WTC11 (cell line): ENCODE data around the gene PIGU. TPM values are rescaled to one million over a fixed set of nuclear protein-coding genes. Genes with fewer than 3 reads are reported as not detected.
A peak's percentile ranks its signal among the peaks of the same experiment; 100 is the strongest.

Experiments used
- ATAC-seq: fragments of 200-7000 bp; cut with Tn5 transposase; 2 replicates; pipeline ENCODE4 v1.10.0; 2021; ENCODE audit warnings: mild to moderate bottlenecking, moderate library complexity
- CTCF ChIA-PET: fragments of 300-600 bp; sonication (Branson Sonifier 250); formaldehyde crosslinking; loops from one replicate; lab custom pipeline; 2021; ENCODE audit warnings: antibody characterized with exemption; lab: Charles Lee
- POLR2A ChIA-PET: fragments of 350-600 bp; sonication (Branson Sonifier 250); formaldehyde crosslinking; loops from one replicate; lab custom pipeline; 2021; ENCODE audit warnings: antibody characterized with exemption; lab: Charles Lee
- DNase-seq: peaks from one replicate; pipeline ENCODE4 v3.0.0; 2021; ENCODE audit warnings: low spot score
- H3K27ac Mint-ChIP-seq: 2 replicates; pipeline ENCODE4 v1.8.0; 2021; ENCODE audit warnings: mixed read lengths
- H3K27me3 Mint-ChIP-seq: 2 replicates; pipeline ENCODE4 v1.8.0; 2021; ENCODE audit warnings: low read depth, mild to moderate bottlenecking, moderate library complexity, mixed read lengths
- H3K36me3 Mint-ChIP-seq: 2 replicates; pipeline ENCODE4 v1.8.0; 2021; ENCODE audit warnings: mixed read lengths
- H3K4me1 Mint-ChIP-seq: 2 replicates; pipeline ENCODE4 v1.8.0; 2022; ENCODE audit warnings: mixed read lengths
- H3K4me3 Mint-ChIP-seq: 2 replicates; pipeline ENCODE4 v1.8.0; 2021; ENCODE audit warnings: mild to moderate bottlenecking, moderate library complexity, mixed read lengths
- H3K9me3 Mint-ChIP-seq: 2 replicates; pipeline ENCODE4 v1.8.0; 2021; ENCODE audit warnings: mixed read lengths
- AR ChIP-seq: fragments of 250-450 bp; sonication (Bioruptor Pico); IDR thresholded peaks from 2 replicates; pipeline ENCODE4 v1.9.0; 2021; ENCODE audit warnings: mild to moderate bottlenecking
- ATF2 ChIP-seq: sonication (generic); formaldehyde crosslinking; IDR thresholded peaks from 2 replicates; pipeline ENCODE4 v1.8.1; 2022; ENCODE audit warnings: low read depth, missing genetic modification reagents, borderline replicate concordance
- ATF6 ChIP-seq: sonication (generic); formaldehyde crosslinking; IDR thresholded peaks from 2 replicates; pipeline ENCODE4 v1.8.1; 2023; ENCODE audit warnings: mild to moderate bottlenecking, missing genetic modification reagents
- CDX4 ChIP-seq: fragments of 250-450 bp; sonication (Bioruptor Pico); IDR thresholded peaks from 2 replicates; pipeline ENCODE4 v1.9.0; 2021; ENCODE audit warnings: moderate library complexity, mild to moderate bottlenecking, inconsistent platforms, borderline replicate concordance
- CREB1 ChIP-seq: sonication (generic); formaldehyde crosslinking; IDR thresholded peaks from 2 replicates; pipeline ENCODE4 v1.8.0; 2023; ENCODE audit warnings: mild to moderate bottlenecking, missing genetic modification reagents
- HMGA2 ChIP-seq: fragments of 250-450 bp; sonication (Bioruptor Pico); IDR thresholded peaks from 2 replicates; pipeline ENCODE4 v1.4.0; 2021; ENCODE audit warnings: mild to moderate bottlenecking, moderate library complexity
- JUN ChIP-seq: sonication (generic); formaldehyde crosslinking; IDR thresholded peaks from 2 replicates; pipeline ENCODE4 v1.8.0; 2023; ENCODE audit warnings: mild to moderate bottlenecking, missing genetic modification reagents
- MYBL2 ChIP-seq: sonication (generic); formaldehyde crosslinking; IDR thresholded peaks from 2 replicates; pipeline ENCODE4 v1.8.1; 2023; ENCODE audit warnings: mild to moderate bottlenecking, moderate library complexity, missing genetic modification reagents
- NFATC4 ChIP-seq: fragments of 250-450 bp; sonication (Bioruptor Pico); IDR thresholded peaks from 2 replicates; pipeline ENCODE4 v1.9.0; 2021; ENCODE audit warnings: mild to moderate bottlenecking
- NR1H2 ChIP-seq: sonication (generic); formaldehyde crosslinking; IDR thresholded peaks from 2 replicates; pipeline ENCODE4 v1.9.0; 2021; ENCODE audit warnings: mild to moderate bottlenecking, moderate library complexity, missing genetic modification reagents
- RELA ChIP-seq: sonication (generic); formaldehyde crosslinking; IDR thresholded peaks from 2 replicates; pipeline ENCODE4 v1.8.1; 2022; ENCODE audit warnings: missing genetic modification reagents, mild to moderate bottlenecking, borderline replicate concordance
- RORB ChIP-seq: fragments of 250-450 bp; sonication (Bioruptor Pico); IDR thresholded peaks from 2 replicates; pipeline ENCODE4 v1.9.0; 2021; ENCODE audit warnings: mild to moderate bottlenecking
- SMAD3 ChIP-seq: sonication (generic); formaldehyde crosslinking; IDR thresholded peaks from 2 replicates; pipeline ENCODE4 v1.8.0; 2022; ENCODE audit warnings: missing genetic modification reagents, mild to moderate bottlenecking, borderline replicate concordance
- TP53 ChIP-seq: sonication (generic); formaldehyde crosslinking; IDR thresholded peaks from 2 replicates; pipeline ENCODE4 v1.8.1; 2023; ENCODE audit warnings: mild to moderate bottlenecking, missing genetic modification reagents
- ZNF263 ChIP-seq: sonication (generic); formaldehyde crosslinking; IDR thresholded peaks from 2 replicates; pipeline ENCODE4 v1.8.1; 2022; ENCODE audit warnings: low read depth, mild to moderate bottlenecking, moderate library complexity, missing genetic modification reagents
- ZNF317 ChIP-seq: sonication (generic); formaldehyde crosslinking; IDR thresholded peaks from 2 replicates; pipeline ENCODE4 v1.8.1; 2023; ENCODE audit warnings: low read depth, mild to moderate bottlenecking, moderate library complexity, missing genetic modification reagents, borderline replicate concordance
- ZNF671 ChIP-seq: fragments of 250-450 bp; sonication (Bioruptor Pico); IDR thresholded peaks from 2 replicates; pipeline ENCODE4 v1.8.0; 2021; ENCODE audit warnings: mild to moderate bottlenecking
- total RNA-seq: library from RNA; stranded (reverse); gene quantifications from 3 replicates; pipeline ENCODE4 v1.2.3, GENCODE V29; 2021

PIGU gene
- total RNA-seq, 1 experiment from 2014 or later = 24.8 TPM

GRCh38 chr20:34624629-34625028, 52.3 kb downstream of the PIGU start:
- ATAC-seq = no peak
- Mint-ChIP-seq H3K9me3 (no peaks in the 10 kb centered on the region), H3K27me3 (no peaks in the 10 kb centered on the region)
- TF ChIP-seq MYBL2 (CRISPR knock-in tag) (no peak), HMGA2 (CRISPR knock-in tag) (peak; percentile 12; the same call in 1 of the 2 replicates)
- TF ChIP-seq, all 79 proteins: peak for 1
- POLR2A ChIA-PET = no interaction called here
- H3K36me3 Mint-ChIP-seq = 0 out of 2 replicates have a peak, but pooled peaks cover 3% of the 10 kb centered on the region
- no peak overlapping the region for H3K27ac Mint-ChIP-seq
- no peak for DNase-seq
- CTCF ChIA-PET = no interaction called here
- H3K4me1 Mint-ChIP-seq = no peaks in the 10 kb centered on the region
- H3K4me3 Mint-ChIP-seq = no peak overlapping the region

GRCh38 chr20:34622821-34623451, 54.0 kb downstream of the PIGU start:
- H3K4me3 Mint-ChIP-seq = no peak overlapping the region
- DNase-seq (no peak), ATAC-seq (no peak)
- no peaks in the 10 kb centered on the region for H3K4me1 Mint-ChIP-seq
- H3K9me3 Mint-ChIP-seq = peaks cover 3% of the 10 kb centered on the region; the same call in 1 of the 2 replicates
- no peak for TF ChIP-seq NR1H2 (CRISPR knock-in tag)
- no peak for TF ChIP-seq ZNF263 (CRISPR knock-in tag)
- no peak for TF ChIP-seq AR (CRISPR knock-in tag)
- no peak for TF ChIP-seq JUN
- no peak for TF ChIP-seq RELA (CRISPR knock-in tag)
- TF ChIP-seq ZNF671 (CRISPR knock-in tag) = no peak
- TF ChIP-seq TP53 = no peak
- no peak for TF ChIP-seq ATF2 (CRISPR knock-in tag)
- TF ChIP-seq SMAD3 (CRISPR knock-in tag) = no peak
- TF ChIP-seq ATF6 (CRISPR knock-in tag) = no peak
- TF ChIP-seq RORB (CRISPR knock-in tag) = no peak
- no peak for TF ChIP-seq NFATC4 (CRISPR knock-in tag)
- TF ChIP-seq ZNF317 = no peak
- no peak for TF ChIP-seq CDX4 (CRISPR knock-in tag)
- no peak for TF ChIP-seq CREB1 (CRISPR knock-in tag)
- H3K27ac Mint-ChIP-seq = no peak overlapping the region
- 0 out of 2 replicates have a peak, but pooled peaks cover 6% of the 10 kb centered on the region for H3K36me3 Mint-ChIP-seq
- POLR2A ChIA-PET = no interaction called here
- H3K27me3 Mint-ChIP-seq = no peaks in the 10 kb centered on the region
- CTCF ChIA-PET = no interaction called here
